K562 (cell line): ENCODE data around the gene TBL2. TPM values are rescaled to one million over a fixed set of nuclear protein-coding genes. Genes with fewer than 3 reads are reported as not detected.

Experiments
- CEBPG ChIP-seq, 3 experiments: fragments of 200-800 bp in 1 of 3; sonication (Bioruptor generic) in 1 of 3; sonication (generic) in 1 of 3; formaldehyde crosslinking in 1 of 3; IDR thresholded peaks in 2 of 3; conservative IDR thresholded peaks in 1 of 3; 2 replicates each; pipeline versions ENCODE4 v1.6.1 to v1.8.0; 2016 to 2022; ENCODE audit warnings: missing compliant biosample characterization in 2 of 3, missing genetic modification characterization in 2 of 3, mild to moderate bottlenecking in 1 of 3, missing genetic modification reagents in 1 of 3
- E2F1 ChIP-seq: sonication (generic); formaldehyde crosslinking; IDR thresholded peaks from 2 replicates; pipeline ENCODE4 v1.8.1; 2023; ENCODE audit warnings: mild to moderate bottlenecking, missing genetic modification reagents, moderate library complexity
- FOXA3 ChIP-seq, 2 experiments: fragments of 450-650 bp in 1 of 2; sonication (generic) in 1 of 2; formaldehyde crosslinking; IDR thresholded peaks in 1 of 2; conservative IDR thresholded peaks in 1 of 2; 2 replicates each; pipeline versions ENCODE4 v1.4.0 to v1.8.0; 2020 to 2022; ENCODE audit warnings: mild to moderate bottlenecking in 2 of 2, missing genetic modification reagents in 1 of 2
- HDAC2 ChIP-seq: fragments of 450-650 bp; IDR thresholded peaks from 2 replicates; pipeline ENCODE4 v1.6.1; 2016; ENCODE audit warnings: mild to moderate bottlenecking
- MAZ ChIP-seq, 2 experiments: fragments of 450-650 bp in 1 of 2; sonication (generic) in 1 of 2; formaldehyde crosslinking; IDR thresholded peaks in 1 of 2; conservative IDR thresholded peaks in 1 of 2; 2 replicates each; pipeline versions ENCODE4 v1.4.0 to v1.5.0; 2020; ENCODE audit warnings: mild to moderate bottlenecking in 1 of 2, missing genetic modification reagents in 1 of 2
- NRF1 ChIP-seq, 2 experiments: fragments of 450-650 bp; IDR thresholded peaks in 1 of 2; conservative IDR thresholded peaks in 1 of 2; 2 replicates each; pipeline ENCODE4 v1.6.1; 2014; ENCODE audit warnings: mild to moderate bottlenecking in 2 of 2
- OTX1 ChIP-seq: fragments of 450-650 bp; formaldehyde crosslinking; IDR thresholded peaks from 2 replicates; pipeline ENCODE4 v1.4.0; 2022; ENCODE audit warnings: mild to moderate bottlenecking
- ZBTB5 ChIP-seq: fragments of 450-650 bp; IDR thresholded peaks from 2 replicates; pipeline ENCODE4 v1.6.1; 2017; ENCODE audit warnings: antibody characterized with exemption
- ZNF668 ChIP-seq: fragments of 250-450 bp; sonication (Bioruptor Pico); IDR thresholded peaks from 2 replicates; pipeline ENCODE4 v1.8.0; 2022; ENCODE audit warnings: mild to moderate bottlenecking, inconsistent platforms
- ZNF707 ChIP-seq: fragments of 250-450 bp; sonication (Bioruptor Pico); conservative IDR thresholded peaks from 2 replicates; pipeline ENCODE4 v1.8.0; 2022; ENCODE audit warnings: inconsistent platforms, mild to moderate bottlenecking, moderate library complexity
- polyA plus RNA-seq, 8 experiments: library from polyadenylated mRNA; depleted of rRNA in 4 of 8; stranded (reverse) in 5 of 8; unstranded in 3 of 8; fragments of >200 nt; fragmentation: Nextera tagmentation in 2 of 8; fragmentation: Illumina TruSeq in 1 of 8; extraction: Ambion mirVana in 2 of 8; extraction: Trizol in 1 of 8; gene quantifications; 2 replicates each; pipeline versions ENCODE4 v1.2.1 to v1.2.3, GENCODE V29; 2011 to 2014; ENCODE audit warnings: inconsistent platforms in 1 of 8, missing spikeins in 1 of 8
- total RNA-seq, 7 experiments: library from RNA; depleted of rRNA in 6 of 7; stranded (reverse); fragments of >200 nt in 6 of 7; fragmentation: Illumina TruSeq in 2 of 7; extraction: Trizol in 2 of 7; gene quantifications; 2 replicates each; pipeline versions ENCODE4 v1.2.1 to v1.2.3, GENCODE V29; 2011 to 2021; ENCODE audit warnings: low replicate concordance in 1 of 7
- TF ChIP-seq, protein P1 (sequence below): fragments of 450-650 bp; formaldehyde crosslinking; IDR thresholded peaks from 2 replicates; pipeline ENCODE4 v1.4.0; 2020; ENCODE audit warnings: mild to moderate bottlenecking, moderate library complexity
- TF ChIP-seq, protein P2 (sequence below): IDR thresholded peaks from 2 replicates; pipeline ENCODE4 v1.6.1; 2012; ENCODE audit warnings: low read depth, low read length, improper control_type of control experiment, borderline replicate concordance
- TF ChIP-seq, protein P3 (sequence below): fragments of 250-450 bp; sonication (Bioruptor Pico); IDR thresholded peaks from 2 replicates; pipeline ENCODE4 v1.4.0; 2020; ENCODE audit warnings: mild to moderate bottlenecking
- TF ChIP-seq, protein P4 (sequence below): sonication (generic); formaldehyde crosslinking; IDR thresholded peaks from 2 replicates; pipeline ENCODE4 v1.8.1; 2023; ENCODE audit warnings: mild to moderate bottlenecking, missing genetic modification reagents

The TBL2 gene
- total and polyA plus RNA-seq, 9 of the 15 experiments (the other 6 are each of a cell fraction or from before 2014, with no cell fraction given), result 2.5 to 123 (median 49.2) TPM

GRCh38 chr7:73557397-73558257 is 20.8 kb downstream of the TBL2 start, which contains the start of gene BCL7B (continued):
- TF ChIP-seq, protein P1, sequence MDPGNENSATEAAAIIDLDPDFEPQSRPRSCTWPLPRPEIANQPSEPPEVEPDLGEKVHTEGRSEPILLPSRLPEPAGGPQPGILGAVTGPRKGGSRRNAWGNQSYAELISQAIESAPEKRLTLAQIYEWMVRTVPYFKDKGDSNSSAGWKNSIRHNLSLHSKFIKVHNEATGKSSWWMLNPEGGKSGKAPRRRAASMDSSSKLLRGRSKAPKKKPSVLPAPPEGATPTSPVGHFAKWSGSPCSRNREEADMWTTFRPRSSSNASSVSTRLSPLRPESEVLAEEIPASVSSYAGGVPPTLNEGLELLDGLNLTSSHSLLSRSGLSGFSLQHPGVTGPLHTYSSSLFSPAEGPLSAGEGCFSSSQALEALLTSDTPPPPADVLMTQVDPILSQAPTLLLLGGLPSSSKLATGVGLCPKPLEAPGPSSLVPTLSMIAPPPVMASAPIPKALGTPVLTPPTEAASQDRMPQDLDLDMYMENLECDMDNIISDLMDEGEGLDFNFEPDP, result peak; percentile 51; the same call in 1 of the 2 replicates
- TF ChIP-seq HDAC2 (peak; percentile 83), MAZ (CRISPR knock-in tag; conservative IDR thresholded peaks at IDR 0.05 in 1 of 2, IDR thresholded peaks at IDR 0.05 in 1 of 2) (peak in 1 of 2 experiments; percentile 85; a peak in 3 of 4 replicates), OTX1 (CRISPR knock-in tag) (peak; percentile 94), NRF1 (conservative IDR thresholded peaks at IDR 0.05 in 1 of 2, IDR thresholded peaks at IDR 0.05 in 1 of 2) (peak; percentile 93 to 94), ZNF707 (CRISPR knock-in tag) (no peak), E2F1 (CRISPR knock-in tag) (peak; percentile 31; the same call in 1 of the 2 replicates), ZNF668 (no peak), CEBPG (CRISPR knock-in tag; IDR thresholded peaks at IDR 0.05) (no peak), CEBPG (tag; conservative IDR thresholded peaks at IDR 0.05 in 1 of 2, IDR thresholded peaks at IDR 0.05 in 1 of 2) (no peak), ZBTB5 (no peak), FOXA3 (CRISPR knock-in tag; conservative IDR thresholded peaks at IDR 0.05 in 1 of 2, IDR thresholded peaks at IDR 0.05 in 1 of 2) (peak in 1 of 2 experiments; percentile 60; a peak in 2 of 4 replicates)
- TF ChIP-seq, protein P2, sequence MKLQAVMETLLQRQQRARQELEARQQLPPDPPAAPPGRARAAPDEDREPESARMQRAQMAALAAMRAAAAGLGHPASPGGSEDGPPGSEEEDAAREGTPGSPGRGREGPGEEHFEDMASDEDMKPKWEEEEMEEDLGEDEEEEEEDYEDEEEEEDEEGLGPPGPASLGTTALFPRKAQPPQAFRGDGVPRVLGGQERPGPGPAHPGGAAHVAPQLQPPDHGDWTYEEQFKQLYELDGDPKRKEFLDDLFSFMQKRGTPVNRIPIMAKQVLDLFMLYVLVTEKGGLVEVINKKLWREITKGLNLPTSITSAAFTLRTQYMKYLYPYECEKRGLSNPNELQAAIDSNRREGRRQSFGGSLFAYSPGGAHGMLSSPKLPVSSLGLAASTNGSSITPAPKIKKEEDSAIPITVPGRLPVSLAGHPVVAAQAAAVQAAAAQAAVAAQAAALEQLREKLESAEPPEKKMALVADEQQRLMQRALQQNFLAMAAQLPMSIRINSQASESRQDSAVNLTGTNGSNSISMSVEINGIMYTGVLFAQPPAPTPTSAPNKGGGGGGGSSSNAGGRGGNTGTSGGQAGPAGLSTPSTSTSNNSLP, result no peak
- TF ChIP-seq, protein P3, sequence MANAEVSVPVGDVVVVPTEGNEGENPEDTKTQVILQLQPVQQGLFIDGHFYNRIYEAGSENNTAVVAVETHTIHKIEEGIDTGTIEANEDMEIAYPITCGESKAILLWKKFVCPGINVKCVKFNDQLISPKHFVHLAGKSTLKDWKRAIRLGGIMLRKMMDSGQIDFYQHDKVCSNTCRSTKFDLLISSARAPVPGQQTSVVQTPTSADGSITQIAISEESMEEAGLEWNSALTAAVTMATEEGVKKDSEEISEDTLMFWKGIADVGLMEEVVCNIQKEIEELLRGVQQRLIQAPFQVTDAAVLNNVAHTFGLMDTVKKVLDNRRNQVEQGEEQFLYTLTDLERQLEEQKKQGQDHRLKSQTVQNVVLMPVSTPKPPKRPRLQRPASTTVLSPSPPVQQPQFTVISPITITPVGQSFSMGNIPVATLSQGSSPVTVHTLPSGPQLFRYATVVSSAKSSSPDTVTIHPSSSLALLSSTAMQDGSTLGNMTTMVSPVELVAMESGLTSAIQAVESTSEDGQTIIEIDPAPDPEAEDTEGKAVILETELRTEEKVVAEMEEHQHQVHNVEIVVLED (CRISPR knock-in tag), result 0 out of 2 replicates have a peak, but pooled peaks have one; percentile 21
- TF ChIP-seq, protein P4, sequence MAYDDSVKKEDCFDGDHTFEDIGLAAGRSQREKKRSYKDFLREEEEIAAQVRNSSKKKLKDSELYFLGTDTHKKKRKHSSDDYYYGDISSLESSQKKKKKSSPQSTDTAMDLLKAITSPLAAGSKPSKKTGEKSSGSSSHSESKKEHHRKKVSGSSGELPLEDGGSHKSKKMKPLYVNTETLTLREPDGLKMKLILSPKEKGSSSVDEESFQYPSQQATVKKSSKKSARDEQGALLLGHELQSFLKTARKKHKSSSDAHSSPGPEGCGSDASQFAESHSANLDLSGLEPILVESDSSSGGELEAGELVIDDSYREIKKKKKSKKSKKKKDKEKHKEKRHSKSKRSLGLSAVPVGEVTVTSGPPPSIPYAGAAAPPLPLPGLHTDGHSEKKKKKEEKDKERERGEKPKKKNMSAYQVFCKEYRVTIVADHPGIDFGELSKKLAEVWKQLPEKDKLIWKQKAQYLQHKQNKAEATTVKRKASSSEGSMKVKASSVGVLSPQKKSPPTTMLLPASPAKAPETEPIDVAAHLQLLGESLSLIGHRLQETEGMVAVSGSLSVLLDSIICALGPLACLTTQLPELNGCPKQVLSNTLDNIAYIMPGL (CRISPR knock-in tag), result no peak
